Glomerular endothelial cell (primary cell): ENCODE data around the gene ANKRD52. TPM values are rescaled to one million over a fixed set of nuclear protein-coding genes. Genes with fewer than 3 reads are reported as not detected.

ENCODE experiments used
- DNase-seq: peaks from one replicate; pipeline ENCODE4 v3.0.0-alpha.2; 2011; ENCODE audit warnings: low read depth, low spot score; ENCODE audit errors: extremely low read depth
- total RNA-seq: library from RNA; depleted of rRNA; stranded (reverse); fragments of >200 nt; gene quantifications from 2 replicates; pipeline ENCODE4 v1.2.3, GENCODE V29; 2015

Gene ANKRD52
- total RNA-seq, 1 donor from 2014 or later: 55.6 TPM

- no peak for DNase-seq
Observed at GRCh38 chr12:56219840-56220239, 38.3 kb downstream of the ANKRD52 start.

GRCh38 chr12:56216461-56216860, 41.7 kb downstream of the ANKRD52 start:
- no peak for DNase-seq

- no peak for DNase-seq
Observed at GRCh38 chr12:56213878-56214277, 44.3 kb downstream of the ANKRD52 start.

- DNase-seq: no peak
Observed at GRCh38 chr12:56212361-56212760, 45.8 kb downstream of the ANKRD52 start.

GRCh38 chr12:56208006-56208405, 50.2 kb downstream of the ANKRD52 start:
- no peak for DNase-seq

- DNase-seq: no peak
Observed at GRCh38 chr12:56206452-56207166, 51.6 kb downstream of the ANKRD52 start.

GRCh38 chr12:56205445-56205844, 52.7 kb downstream of the ANKRD52 start:
- no peak for DNase-seq

GRCh38 chr12:56204275-56204674, 53.9 kb downstream of the ANKRD52 start:
- DNase-seq: no peak

GRCh38 chr12:56202838-56203237, 55.3 kb downstream of the ANKRD52 start:
- no peak for DNase-seq

- DNase-seq: no peak
Observed at GRCh38 chr12:56202366-56202765, 55.8 kb downstream of the ANKRD52 start.

GRCh38 chr12:56198836-56199235, 59.3 kb downstream of the ANKRD52 start:
- no peak for DNase-seq

- DNase-seq: no peak
Observed at GRCh38 chr12:56197921-56198635, 60.1 kb downstream of the ANKRD52 start.

GRCh38 chr12:56196818-56197550, 61.2 kb downstream of the ANKRD52 start:
- DNase-seq: peak; percentile 84

GRCh38 chr12:56193025-56193578, 65.1 kb downstream of the ANKRD52 start:
- peak; percentile 81 for DNase-seq

- no peak for DNase-seq
Observed at GRCh38 chr12:56192582-56192981, 65.6 kb downstream of the ANKRD52 start.

- DNase-seq: no peak
Observed at GRCh38 chr12:56190695-56191155, 67.5 kb downstream of the ANKRD52 start.

GRCh38 chr12:56189918-56190694, 68.1 kb downstream of the ANKRD52 start:
- DNase-seq: peak; percentile 56

GRCh38 chr12:56189099-56189917, 68.9 kb downstream of the ANKRD52 start, which contains the start of gene SMARCC2:
Gene SMARCC2, minus strand, starts transcription at chr12:56189483. Its CDS starts 22 bp downstream, at chr12:56189461.
- DNase-seq: no peak

GRCh38 chr12:56188778-56189098, 69.4 kb downstream of the ANKRD52 start:
- DNase-seq: no peak
